Neural cell (in vitro differentiated cells): ENCODE measurements around the gene HPS4. TPM values are rescaled to one million over a fixed set of nuclear protein-coding genes. Genes with fewer than 3 reads are reported as not detected.

Experiments
- H2AFZ ChIP-seq: fragments of 200-600, 300-800 bp; sonication (generic), shearing (Covaris generic); 2 replicates; pipeline ENCODE4 v1.6.0; 2014; ENCODE audit warnings: low read depth, mild to moderate bottlenecking, antibody characterized with exemption, low read length, moderate library complexity
- H3F3A ChIP-seq: fragments of 200-600 bp; shearing (Covaris generic); 2 replicates; pipeline ENCODE4 v1.6.1; 2016; ENCODE audit warnings: mild to moderate bottlenecking, moderate library complexity, mixed read lengths, antibody characterized with exemption, low read length; ENCODE audit not compliant: insufficient read depth, poor library complexity, severe bottlenecking
- H3K27ac ChIP-seq: fragments of 200-600, 300-800 bp; sonication (generic), shearing (Covaris generic); 2 replicates; pipeline ENCODE4 v1.5.1; 2014; ENCODE audit warnings: mild to moderate bottlenecking, low read length, moderate library complexity
- H3K27me3 ChIP-seq: fragments of 300-800, 200-600 bp; sonication (generic), shearing (Covaris generic); 2 replicates; pipeline ENCODE4 v1.6.0; 2014; ENCODE audit warnings: mild to moderate bottlenecking, low read depth, low read length, moderate library complexity; ENCODE audit not compliant: insufficient read depth
- H3K36me3 ChIP-seq: fragments of 300-800, 200-600 bp; sonication (generic), shearing (Covaris generic); 2 replicates; pipeline ENCODE4 v1.5.1; 2014; ENCODE audit warnings: mild to moderate bottlenecking, antibody characterized with exemption, low read length, moderate library complexity; ENCODE audit not compliant: insufficient read depth
- H3K4me2 ChIP-seq: fragments of 300-800, 200-600 bp; sonication (generic), shearing (Covaris generic); 2 replicates; pipeline ENCODE4 v1.6.0; 2014; ENCODE audit warnings: mild to moderate bottlenecking, low read length
- H3K4me3 ChIP-seq: fragments of 300-800, 200-600 bp; sonication (generic), shearing (Covaris generic); 2 replicates; pipeline ENCODE4 v1.5.1; 2014; ENCODE audit warnings: mild to moderate bottlenecking, low read length, moderate library complexity
- H3K79me2 ChIP-seq: fragments of 200-600 bp; shearing (Covaris generic); replicated peaks from 2 replicates; pipeline ENCODE4 v1.6.0; 2014; ENCODE audit warnings: mild to moderate bottlenecking, low read length, moderate library complexity; ENCODE audit not compliant: insufficient read depth
- H3K9ac ChIP-seq: fragments of 300-800, 200-600 bp; sonication (generic), shearing (Covaris generic); 2 replicates; pipeline ENCODE4 v1.6.1; 2016; ENCODE audit warnings: mild to moderate bottlenecking, low read length, mixed read lengths
- H3K9me2 ChIP-seq: fragments of 200-600 bp; shearing (Covaris generic); 2 replicates; pipeline ENCODE4 v1.6.1; 2016; ENCODE audit warnings: mild to moderate bottlenecking, low read length, mixed read lengths; ENCODE audit not compliant: insufficient read depth
- H3K9me3 ChIP-seq: fragments of 200-600, 300-800 bp; sonication (generic), shearing (Covaris generic); 2 replicates; pipeline ENCODE4 v1.6.1; 2016; ENCODE audit warnings: mild to moderate bottlenecking, mixed run types, low read length, moderate library complexity, mixed read lengths
- H4K20me1 ChIP-seq: fragments of 200-600 bp; shearing (Covaris generic); 2 replicates; pipeline ENCODE4 v1.6.1; 2016; ENCODE audit warnings: mild to moderate bottlenecking, mixed run types; ENCODE audit not compliant: insufficient read depth
- EP300 ChIP-seq: fragments of 450-650 bp; conservative IDR thresholded peaks from 2 replicates; pipeline ENCODE4 v1.6.1; 2014; ENCODE audit warnings: antibody characterized with exemption, mild to moderate bottlenecking, moderate library complexity; ENCODE audit not compliant: poor library complexity, severe bottlenecking
- EZH2 ChIP-seq: fragments of 200-600, 300-800 bp; shearing (Covaris generic), sonication (generic); IDR thresholded peaks from 2 replicates; pipeline ENCODE4 v1.6.1; 2014; ENCODE audit warnings: antibody characterized with exemption, low read length, borderline replicate concordance, mild to moderate bottlenecking; ENCODE audit not compliant: insufficient read depth, poor library complexity, severe bottlenecking
- MXI1 ChIP-seq: fragments of 450-650 bp; conservative IDR thresholded peaks from 2 replicates; pipeline ENCODE4 v1.6.1; 2014; ENCODE audit warnings: antibody characterized with exemption, mild to moderate bottlenecking; ENCODE audit not compliant: poor library complexity, severe bottlenecking
- POLR2AphosphoS5 ChIP-seq: IDR thresholded peaks from 2 replicates; pipeline ENCODE4 v1.6.1; 2012
- RAD21 ChIP-seq: fragments of 450-650 bp; conservative IDR thresholded peaks from 2 replicates; pipeline ENCODE4 v1.6.1; 2014; ENCODE audit warnings: antibody characterized with exemption, mild to moderate bottlenecking, moderate library complexity
- REST ChIP-seq: IDR thresholded peaks from 2 replicates; pipeline ENCODE4 v1.6.1; 2012; ENCODE audit warnings: borderline replicate concordance
- SMC3 ChIP-seq: fragments of 450-650 bp; conservative IDR thresholded peaks from 2 replicates; pipeline ENCODE4 v1.6.1; 2014; ENCODE audit warnings: antibody characterized with exemption, mild to moderate bottlenecking, moderate library complexity; ENCODE audit not compliant: poor library complexity
- TAF1 ChIP-seq: IDR thresholded peaks from 2 replicates; pipeline ENCODE4 v1.6.1; 2012; ENCODE audit warnings: low read depth
- polyA plus RNA-seq: library from polyadenylated mRNA; depleted of rRNA; stranded (reverse); fragments of >200 nt; gene quantifications from 2 replicates; pipeline ENCODE4 v1.2.3, GENCODE V29; 2014
- TF ChIP-seq, protein P1 (sequence below): fragments of 450-650 bp; IDR thresholded peaks from 2 replicates; pipeline ENCODE4 v1.5.1; 2014; ENCODE audit warnings: antibody characterized with exemption, mild to moderate bottlenecking, moderate library complexity; ENCODE audit not compliant: poor library complexity, severe bottlenecking

The HPS4 gene
- polyA plus RNA-seq, 1 donor from 2014 or later = 54.1 TPM

DNA sequence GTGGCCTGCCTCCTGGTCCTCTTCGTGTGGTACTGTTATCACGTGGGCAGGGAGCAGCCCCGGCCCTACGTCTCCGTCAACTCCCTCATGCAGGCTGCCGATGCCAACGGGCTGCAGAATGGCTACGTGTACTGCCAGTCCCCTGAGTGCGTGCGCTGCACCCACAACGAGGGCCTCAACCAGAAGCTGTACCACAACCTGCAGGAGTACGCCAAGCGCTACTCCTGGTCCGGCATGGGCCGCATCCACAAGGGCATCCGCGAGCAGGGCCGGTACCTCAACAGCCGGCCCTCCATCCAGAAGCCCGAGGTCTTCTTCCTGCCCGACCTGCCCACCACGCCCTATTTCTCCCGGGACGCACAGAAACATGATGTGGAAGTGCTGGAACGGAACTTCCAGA, 49.8 kb downstream of the HPS4 start:
- H3K27ac ChIP-seq = no peak overlapping the region
- H3K79me2 ChIP-seq = peaks cover 4% of the 10 kb centered on the region
- no peaks in the 10 kb centered on the region for H3K27me3 ChIP-seq
- TF ChIP-seq POLR2AphosphoS5 (no peak), EZH2 (no peak), REST (no peak), TAF1 (no peak), RAD21 (no peak), EP300 (no peak), SMC3 (no peak), MXI1 (no peak)
- TF ChIP-seq, protein P1, sequence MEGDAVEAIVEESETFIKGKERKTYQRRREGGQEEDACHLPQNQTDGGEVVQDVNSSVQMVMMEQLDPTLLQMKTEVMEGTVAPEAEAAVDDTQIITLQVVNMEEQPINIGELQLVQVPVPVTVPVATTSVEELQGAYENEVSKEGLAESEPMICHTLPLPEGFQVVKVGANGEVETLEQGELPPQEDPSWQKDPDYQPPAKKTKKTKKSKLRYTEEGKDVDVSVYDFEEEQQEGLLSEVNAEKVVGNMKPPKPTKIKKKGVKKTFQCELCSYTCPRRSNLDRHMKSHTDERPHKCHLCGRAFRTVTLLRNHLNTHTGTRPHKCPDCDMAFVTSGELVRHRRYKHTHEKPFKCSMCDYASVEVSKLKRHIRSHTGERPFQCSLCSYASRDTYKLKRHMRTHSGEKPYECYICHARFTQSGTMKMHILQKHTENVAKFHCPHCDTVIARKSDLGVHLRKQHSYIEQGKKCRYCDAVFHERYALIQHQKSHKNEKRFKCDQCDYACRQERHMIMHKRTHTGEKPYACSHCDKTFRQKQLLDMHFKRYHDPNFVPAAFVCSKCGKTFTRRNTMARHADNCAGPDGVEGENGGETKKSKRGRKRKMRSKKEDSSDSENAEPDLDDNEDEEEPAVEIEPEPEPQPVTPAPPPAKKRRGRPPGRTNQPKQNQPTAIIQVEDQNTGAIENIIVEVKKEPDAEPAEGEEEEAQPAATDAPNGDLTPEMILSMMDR = no peak
- H3F3A ChIP-seq = no peaks in the 10 kb centered on the region
- no peaks in the 10 kb centered on the region for H3K9me2 ChIP-seq
- no peaks in the 10 kb centered on the region for H4K20me1 ChIP-seq
- H2AFZ ChIP-seq = no peak overlapping the region
- H3K36me3 ChIP-seq = no peaks in the 10 kb centered on the region
- no peaks in the 10 kb centered on the region for H3K9me3 ChIP-seq
- no peak overlapping the region for H3K9ac ChIP-seq
- no peak overlapping the region for H3K4me2 ChIP-seq
- H3K4me3 ChIP-seq = no peak overlapping the region

- H4K20me1 ChIP-seq = no peaks in the 10 kb centered on the region
- H3K9me3 ChIP-seq = no peaks in the 10 kb centered on the region
- peaks cover 4% of the 10 kb centered on the region for H3K79me2 ChIP-seq
- H3K9me2 ChIP-seq = no peaks in the 10 kb centered on the region
- no peaks in the 10 kb centered on the region for H3K27me3 ChIP-seq
- H3K4me2 ChIP-seq = no peak overlapping the region
- no peak overlapping the region for H3K27ac ChIP-seq
- H2AFZ ChIP-seq = no peak overlapping the region
- TF ChIP-seq RAD21 (no peak), EP300 (no peak), POLR2AphosphoS5 (no peak), SMC3 (no peak), TAF1 (no peak), EZH2 (no peak), MXI1 (no peak), REST (no peak)
- TF ChIP-seq, protein P1 = no peak
- H3K36me3 ChIP-seq = no peaks in the 10 kb centered on the region
- no peak overlapping the region for H3K4me3 ChIP-seq
- no peaks in the 10 kb centered on the region for H3F3A ChIP-seq
- H3K9ac ChIP-seq = no peak overlapping the region
Measured at GRCh38 chr22:26432619-26433311, 50.8 kb downstream of the HPS4 start.
